ENCODE data around the gene FOXJ3. TPM values are rescaled to one million over a fixed set of nuclear protein-coding genes. Genes with fewer than 3 reads are reported as not detected.

The FOXJ3 gene
- total and polyA plus RNA-seq, 8 donors: 39.6 to 65.2 (median 57.0) TPM

DNA sequence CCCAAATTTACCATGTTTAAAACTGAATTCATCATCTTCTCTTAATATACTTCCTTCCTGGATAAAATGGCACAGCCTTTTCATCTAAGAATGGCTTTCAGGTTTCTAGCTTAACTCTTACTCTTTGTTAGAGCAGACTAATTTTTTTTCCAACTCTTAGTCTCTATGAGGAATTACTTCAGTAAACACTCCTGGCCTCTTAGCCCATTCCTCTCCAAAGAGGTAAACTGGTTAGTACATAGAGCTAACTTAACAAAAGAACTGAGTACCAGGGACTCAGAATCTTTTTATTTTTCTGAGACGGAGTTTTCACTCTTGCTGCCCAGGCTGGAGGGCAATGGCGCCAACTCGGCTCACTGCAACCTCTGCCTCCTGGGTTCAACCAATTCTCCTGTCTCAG, 21.1 kb downstream of the FOXJ3 start:
- Histone ChIP-seq H3K9me3 (no peaks in the 10 kb centered on the region), H3K27me3 (no peaks in the 10 kb centered on the region), H3K36me3 (peaks cover 0 to 7% of the 10 kb centered on the region in 2 donors), H3K4me1 (peaks cover 6 to 55% of the 10 kb centered on the region in 2 donors), H3K4me3 (no peak overlapping the region), H3K27ac (peak overlapping the region in 1 of 2 donors; percentile 0)
- intact Hi-C loops (cut with DNase I): no loop called here
- ATAC-seq (peak; percentile 90), DNase-seq (no peak)
- TF ChIP-seq, protein P1, sequence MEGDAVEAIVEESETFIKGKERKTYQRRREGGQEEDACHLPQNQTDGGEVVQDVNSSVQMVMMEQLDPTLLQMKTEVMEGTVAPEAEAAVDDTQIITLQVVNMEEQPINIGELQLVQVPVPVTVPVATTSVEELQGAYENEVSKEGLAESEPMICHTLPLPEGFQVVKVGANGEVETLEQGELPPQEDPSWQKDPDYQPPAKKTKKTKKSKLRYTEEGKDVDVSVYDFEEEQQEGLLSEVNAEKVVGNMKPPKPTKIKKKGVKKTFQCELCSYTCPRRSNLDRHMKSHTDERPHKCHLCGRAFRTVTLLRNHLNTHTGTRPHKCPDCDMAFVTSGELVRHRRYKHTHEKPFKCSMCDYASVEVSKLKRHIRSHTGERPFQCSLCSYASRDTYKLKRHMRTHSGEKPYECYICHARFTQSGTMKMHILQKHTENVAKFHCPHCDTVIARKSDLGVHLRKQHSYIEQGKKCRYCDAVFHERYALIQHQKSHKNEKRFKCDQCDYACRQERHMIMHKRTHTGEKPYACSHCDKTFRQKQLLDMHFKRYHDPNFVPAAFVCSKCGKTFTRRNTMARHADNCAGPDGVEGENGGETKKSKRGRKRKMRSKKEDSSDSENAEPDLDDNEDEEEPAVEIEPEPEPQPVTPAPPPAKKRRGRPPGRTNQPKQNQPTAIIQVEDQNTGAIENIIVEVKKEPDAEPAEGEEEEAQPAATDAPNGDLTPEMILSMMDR (IDR thresholded peaks at IDR 0.05): no peak

DNA sequence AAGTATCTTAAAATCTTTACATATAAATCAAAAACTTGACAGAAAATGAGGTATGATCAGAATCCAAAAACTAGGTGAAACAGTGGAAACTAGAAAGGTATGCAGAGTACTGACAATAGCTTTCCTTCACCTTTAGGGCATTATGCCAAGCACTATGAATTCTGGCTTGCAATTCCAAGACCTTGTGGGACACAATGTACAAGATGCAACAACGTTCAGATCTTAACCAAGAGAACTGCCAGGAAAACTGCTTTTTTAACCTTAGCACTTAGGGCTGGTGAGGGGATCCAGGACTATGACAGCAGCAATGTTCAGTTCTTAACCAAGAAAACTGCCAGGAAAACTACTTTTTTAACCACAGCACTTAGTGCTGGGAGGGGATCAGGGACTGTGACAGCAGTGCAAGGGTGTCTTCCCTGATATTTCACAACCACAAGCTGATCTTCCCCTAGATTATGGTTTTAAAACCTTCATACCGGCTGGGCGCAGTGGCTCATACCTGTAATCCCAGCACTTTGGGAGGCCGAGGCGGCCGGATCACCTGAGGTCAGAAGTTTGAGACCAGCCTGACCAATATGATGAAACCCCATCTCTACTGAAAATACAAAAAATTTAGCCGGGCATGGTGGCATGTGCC, 22.3 kb downstream of the FOXJ3 start:
- H3K4me3 ChIP-seq: no peak overlapping the region
- ATAC-seq (no peak), DNase-seq (no peak)
- intact Hi-C loops (cut with DNase I): no loop called here
- no peaks in the 10 kb centered on the region for H3K27me3 ChIP-seq
- H3K4me1 ChIP-seq: peaks cover 6 to 47% of the 10 kb centered on the region in 2 donors
- TF ChIP-seq, protein P1 (IDR thresholded peaks at IDR 0.05): no peak
- no peak overlapping the region for H3K27ac ChIP-seq
- no peaks in the 10 kb centered on the region for H3K9me3 ChIP-seq
- peaks cover 0 to 7% of the 10 kb centered on the region in 2 donors for H3K36me3 ChIP-seq

DNA sequence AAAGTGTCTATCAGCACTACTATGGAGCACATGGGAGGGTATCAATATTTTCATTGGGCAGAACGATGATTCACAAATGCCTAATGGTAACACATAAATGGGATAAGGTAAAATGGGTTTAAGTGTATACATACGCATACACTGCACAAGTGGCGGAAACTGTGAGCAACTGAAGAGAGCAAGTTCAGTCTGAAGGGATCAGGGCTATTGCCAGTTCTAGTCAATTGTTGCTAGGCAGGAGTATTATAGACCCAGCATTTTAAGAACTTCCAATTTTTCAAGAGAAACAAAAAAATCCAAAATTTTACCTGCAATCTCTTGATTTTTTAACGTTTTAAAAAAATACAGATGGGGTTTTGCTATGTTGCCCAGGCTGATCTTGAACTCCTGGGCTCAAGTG, 23.1 kb downstream of the FOXJ3 start:
- H3K27me3 ChIP-seq: no peaks in the 10 kb centered on the region
- intact Hi-C loops (cut with DNase I): no loop called here
- DNase-seq: no peak
- no peak overlapping the region for H3K27ac ChIP-seq
- no peak for ATAC-seq
- H3K4me1 ChIP-seq: peaks cover 6 to 43% of the 10 kb centered on the region in 2 donors
- TF ChIP-seq, protein P1 (IDR thresholded peaks at IDR 0.05): no peak
- H3K9me3 ChIP-seq: no peaks in the 10 kb centered on the region
- H3K4me3 ChIP-seq: no peak overlapping the region
- H3K36me3 ChIP-seq: peaks cover 0 to 7% of the 10 kb centered on the region in 2 donors

DNA sequence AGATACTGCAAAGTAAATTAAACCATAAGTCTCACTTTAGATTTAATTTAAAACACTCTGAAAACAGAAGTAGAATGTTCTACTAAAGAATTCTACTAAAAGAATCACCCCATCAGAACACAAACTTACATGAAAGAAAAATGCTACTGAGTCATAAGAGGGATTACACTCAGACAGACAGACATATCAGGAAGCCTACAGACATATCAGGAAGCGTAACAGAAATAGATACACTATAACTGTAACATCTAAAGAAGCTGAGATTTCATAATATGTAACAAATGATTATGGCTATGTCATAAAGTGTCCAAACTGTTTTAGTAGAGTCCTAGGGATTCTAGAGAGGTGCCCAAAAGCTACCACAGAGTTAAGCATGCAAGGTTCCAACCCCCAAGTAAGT, 23.9 kb downstream of the FOXJ3 start:
- no peak overlapping the region for H3K4me3 ChIP-seq
- ATAC-seq (no peak), DNase-seq (no peak)
- TF ChIP-seq, protein P1 (IDR thresholded peaks at IDR 0.05): no peak
- H3K27ac ChIP-seq: no peak overlapping the region
- H3K27me3 ChIP-seq: no peaks in the 10 kb centered on the region
- H3K9me3 ChIP-seq: no peaks in the 10 kb centered on the region
- H3K4me1 ChIP-seq: peaks cover 6 to 41% of the 10 kb centered on the region in 2 donors
- H3K36me3 ChIP-seq: peaks cover 0 to 7% of the 10 kb centered on the region in 2 donors
- intact Hi-C loops (cut with DNase I): no loop called here

DNA sequence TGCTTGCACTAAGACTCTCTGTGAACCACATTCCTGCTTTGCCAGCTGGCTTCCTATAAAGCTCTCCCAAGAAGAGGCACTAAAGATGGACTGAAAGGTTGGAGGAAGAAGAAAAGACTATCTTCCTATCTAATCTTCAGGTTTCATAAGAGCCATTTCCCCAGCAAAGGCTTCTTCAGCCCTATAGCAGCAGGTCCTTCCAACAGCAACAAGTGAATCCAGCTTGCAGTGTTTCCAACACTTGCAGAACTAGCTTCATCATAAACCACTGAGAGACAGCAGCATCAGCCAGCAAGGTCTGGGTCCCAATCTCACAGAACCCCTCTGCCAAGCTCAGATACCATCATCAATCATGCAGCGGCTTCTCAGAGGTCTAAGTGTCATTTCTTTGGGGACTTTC, 28.1 kb downstream of the FOXJ3 start:
- Histone ChIP-seq H3K27me3 (no peaks in the 10 kb centered on the region), H3K4me1 (peaks cover 0 to 9% of the 10 kb centered on the region in 2 donors), H3K36me3 (peaks cover 0 to 11% of the 10 kb centered on the region in 2 donors), H3K4me3 (no peak overlapping the region), H3K27ac (no peak overlapping the region), H3K9me3 (peaks cover 0 to 8% of the 10 kb centered on the region in 2 donors)
- intact Hi-C loops (cut with DNase I): no loop called here
- DNase-seq (no peak), ATAC-seq (no peak)
- TF ChIP-seq, protein P1 (IDR thresholded peaks at IDR 0.05): no peak

All from left lung (tissue), 10 donors.